ENCODE measurements around the gene HHLA2.
"Not testable (repeated sequence)": the region's sequence is repeated elsewhere in the genome, so short reads cannot be mapped to it uniquely, and the experiment has no call there.

Gene HHLA2

DNA sequence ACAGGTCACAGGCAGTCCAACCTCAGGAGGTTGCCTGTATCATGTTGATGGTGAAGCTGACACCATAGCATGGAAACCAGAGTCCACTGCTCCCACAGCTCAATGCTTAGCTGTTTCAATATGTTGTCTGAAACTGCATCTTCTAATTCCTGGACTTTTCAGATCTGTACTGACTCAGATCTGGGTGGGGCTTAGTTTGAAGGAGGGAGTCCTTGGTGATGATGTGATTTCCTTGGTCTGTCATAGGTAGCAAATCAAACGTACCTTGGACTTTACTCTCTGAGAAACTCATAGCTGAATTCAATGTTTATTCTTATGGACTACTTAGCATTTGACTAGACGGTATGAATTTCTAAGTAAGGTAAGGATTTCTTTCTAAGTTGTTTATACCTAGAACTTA lies at the start of gene HHLA2:
TSS of gene HHLA2 (plus strand) at position 310 of the 400 bp plus-strand sequence. CDS start 55,266 bp downstream, outside the sequence.
- intact Hi-C loops (cut with DNase I): no loop called here
- DNase-seq: no peak

GRCh38 chr3:108250626-108251025 lies 45.7 kb upstream of the HHLA2 start:
- no peak for DNase-seq
- intact Hi-C loops (cut with DNase I): no loop called here

GRCh38 chr3:108251265-108251664 lies 45.1 kb upstream of the HHLA2 start:
- no peak for DNase-seq
- intact Hi-C loops (cut with DNase I): no loop called here

- DNase-seq: no peak
- intact Hi-C loops (cut with DNase I): no loop called here
Measured at GRCh38 chr3:108251844-108252243, 44.5 kb upstream of the HHLA2 start.

GRCh38 chr3:108255131-108255530 lies 41.2 kb upstream of the HHLA2 start:
- intact Hi-C loops (cut with DNase I): no loop called here
- DNase-seq: no peak

- DNase-seq; intact Hi-C loops (cut with DNase I): not testable (repeated sequence)
Measured at GRCh38 chr3:108264534-108265298, 31.6 kb upstream of the HHLA2 start.

GRCh38 chr3:108268235-108268634 lies 28.1 kb upstream of the HHLA2 start:
- intact Hi-C loops (cut with DNase I); DNase-seq: not testable (repeated sequence)

DNA sequence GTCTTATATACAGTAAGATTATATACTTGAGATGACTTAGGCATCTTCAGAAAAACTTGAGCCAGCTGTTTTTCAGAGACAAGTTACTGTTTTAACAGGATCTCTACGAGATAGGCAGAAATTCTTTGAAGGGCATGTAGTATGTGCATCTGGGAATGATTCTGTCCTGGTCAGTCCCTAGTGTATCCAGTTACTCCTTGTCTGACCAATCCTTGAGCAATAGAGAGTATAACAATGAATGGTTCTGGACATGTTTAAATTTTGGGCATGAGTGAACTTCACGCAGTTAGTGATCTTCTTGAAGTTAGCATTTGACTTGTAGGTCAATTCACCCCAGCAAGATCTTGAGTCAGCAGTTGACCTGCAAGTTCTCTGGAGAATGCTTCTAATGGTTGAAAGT lies 24.7 kb upstream of the HHLA2 start:
- intact Hi-C loops (cut with DNase I): no loop called here
- DNase-seq: no peak

DNA sequence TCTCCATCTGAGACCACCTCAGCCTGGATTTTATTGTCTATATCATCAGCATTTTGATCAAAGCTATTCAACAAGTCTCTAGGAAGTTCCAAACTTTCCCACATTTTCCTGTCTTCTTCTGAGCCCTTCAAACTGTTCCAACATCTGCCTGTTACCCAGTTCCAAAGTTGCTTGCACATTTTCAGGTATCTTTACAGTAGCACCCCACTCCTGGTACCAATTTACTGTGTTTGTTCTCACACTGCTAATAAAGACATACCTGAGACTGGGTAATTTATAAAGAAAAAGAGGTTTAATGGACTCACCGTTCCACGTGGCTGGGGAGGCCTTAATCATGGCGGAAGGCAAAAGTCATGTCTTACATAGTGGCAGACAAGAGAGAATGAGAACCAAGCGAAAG lies 17.3 kb upstream of the HHLA2 start:
- intact Hi-C loops (cut with DNase I); DNase-seq: not testable (repeated sequence)

GRCh38 chr3:108280476-108280875 lies 15.9 kb upstream of the HHLA2 start:
- no peak for DNase-seq
- intact Hi-C loops (cut with DNase I): no loop called here

DNA sequence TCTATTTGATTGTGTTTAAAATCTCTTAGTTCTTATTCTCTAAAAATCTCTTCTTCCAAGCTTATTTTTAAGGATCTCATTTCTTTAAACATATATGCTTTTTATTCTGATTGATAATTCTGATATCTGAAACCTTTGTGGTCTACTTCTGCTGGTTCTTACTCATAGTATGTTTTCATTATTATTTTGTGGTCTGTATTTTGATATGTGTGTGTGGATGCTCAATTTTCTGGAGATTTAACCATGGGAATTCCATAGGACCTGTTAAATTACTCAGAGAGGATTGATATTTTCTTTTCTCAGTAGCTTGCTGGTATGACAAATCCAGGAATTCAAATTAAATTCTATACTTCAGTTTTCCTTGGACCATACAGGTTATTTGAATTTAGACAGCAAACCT lies 14.7 kb upstream of the HHLA2 start:
- intact Hi-C loops (cut with DNase I): no loop called here
- no peak for DNase-seq

DNA sequence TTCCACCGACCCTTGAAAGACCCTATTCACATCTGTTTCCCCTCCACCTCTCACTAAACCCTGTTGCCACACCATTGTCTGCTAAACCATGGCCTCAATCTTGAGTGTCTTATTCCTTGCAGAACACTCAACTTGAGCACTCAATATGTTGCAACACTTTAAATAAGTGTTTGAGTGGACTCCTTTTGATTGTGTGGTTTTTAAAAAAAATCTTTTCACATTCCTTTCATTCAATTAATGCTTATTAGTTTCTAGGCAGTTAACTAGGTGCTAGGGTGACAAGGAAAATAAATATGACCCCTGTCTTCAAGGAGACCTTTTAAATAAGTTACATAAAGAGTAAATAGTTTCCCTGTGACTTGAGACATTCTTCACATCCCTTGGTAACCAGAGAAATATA lies 13.3 kb upstream of the HHLA2 start:
- no peak for DNase-seq
- intact Hi-C loops (cut with DNase I): no loop called here

DNA sequence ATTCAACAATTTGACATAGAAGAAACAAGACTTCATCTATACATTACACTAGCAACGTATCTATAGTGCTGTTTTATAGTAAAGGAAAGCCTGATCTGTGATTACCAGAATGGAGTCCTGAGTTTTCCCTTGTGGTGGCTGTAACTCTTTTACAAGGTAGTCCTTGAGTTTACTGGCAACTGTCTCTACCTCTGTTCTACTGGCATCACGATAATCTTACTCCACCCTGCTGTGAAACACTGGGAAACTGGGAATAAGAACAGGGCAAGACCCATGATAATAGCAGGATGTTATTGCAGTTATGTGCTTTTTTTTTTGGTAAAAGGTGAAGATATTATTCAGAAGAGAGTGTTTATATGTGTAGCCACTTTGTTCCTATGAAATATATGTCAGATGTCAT lies 12.4 kb upstream of the HHLA2 start:
- DNase-seq: no peak
- intact Hi-C loops (cut with DNase I): no loop called here

- intact Hi-C loops (cut with DNase I): no loop called here
- DNase-seq: no peak
Measured at GRCh38 chr3:108285176-108285575, 11.2 kb upstream of the HHLA2 start.

DNA sequence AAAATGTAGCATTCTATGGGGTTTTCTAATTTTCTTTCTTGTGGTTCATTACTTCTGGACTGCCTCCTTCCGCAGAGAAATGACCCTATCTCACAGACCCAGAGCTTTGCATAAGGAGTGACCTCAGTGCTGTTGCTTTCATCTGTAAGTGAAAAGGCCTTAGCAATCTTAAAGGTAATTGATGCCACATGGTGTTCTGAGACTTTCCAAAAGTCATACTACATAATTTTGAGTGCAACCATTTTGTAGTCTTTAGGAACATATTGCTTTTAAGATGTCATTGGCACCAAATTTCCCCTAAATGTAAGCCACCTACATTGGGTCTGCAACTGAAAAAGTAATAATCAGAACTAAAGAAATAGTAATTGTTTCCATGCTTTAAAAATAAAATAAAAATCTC lies 9.2 kb upstream of the HHLA2 start:
- DNase-seq: no peak
- intact Hi-C loops (cut with DNase I): no loop called here

DNA sequence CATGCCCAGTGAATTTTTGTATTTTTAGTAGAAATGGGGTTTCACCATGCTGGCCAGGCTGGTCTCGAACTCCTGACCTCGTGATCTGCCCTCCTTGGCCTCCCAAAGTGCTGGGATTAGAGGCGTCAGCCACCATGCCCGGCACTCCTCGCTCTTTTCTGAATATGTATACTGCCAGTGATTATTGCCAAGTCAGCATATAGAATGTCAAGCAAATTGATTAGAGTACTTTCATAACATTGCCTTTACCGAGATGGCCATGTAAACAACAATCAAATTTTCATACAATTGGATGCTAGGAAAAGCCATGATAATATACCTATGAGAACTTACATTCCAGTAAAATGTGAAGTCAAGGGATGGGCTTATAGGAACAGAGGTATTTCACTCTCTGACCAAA lies 8.2 kb upstream of the HHLA2 start:
- intact Hi-C loops (cut with DNase I); DNase-seq: not testable (repeated sequence)

DNA sequence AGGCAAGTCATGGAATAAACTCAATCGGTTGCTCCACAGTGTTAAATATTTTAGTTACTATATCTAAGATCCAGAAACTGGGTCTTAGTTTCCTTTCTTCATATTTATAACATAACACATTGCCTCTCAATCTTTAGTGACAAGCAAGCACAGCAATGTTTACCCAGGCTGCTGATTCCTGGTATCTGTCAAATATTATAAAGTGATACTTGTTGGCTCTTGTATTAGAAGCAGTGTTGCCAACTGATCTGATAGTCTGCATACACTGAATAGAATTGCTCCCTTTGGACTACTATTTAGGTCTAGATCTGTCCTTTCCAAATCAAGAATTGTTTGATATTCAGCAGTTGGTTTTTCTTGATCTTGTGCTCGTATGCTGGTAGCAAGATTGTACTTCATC lies 7.2 kb upstream of the HHLA2 start:
- no peak for DNase-seq
- intact Hi-C loops (cut with DNase I): no loop called here

DNA sequence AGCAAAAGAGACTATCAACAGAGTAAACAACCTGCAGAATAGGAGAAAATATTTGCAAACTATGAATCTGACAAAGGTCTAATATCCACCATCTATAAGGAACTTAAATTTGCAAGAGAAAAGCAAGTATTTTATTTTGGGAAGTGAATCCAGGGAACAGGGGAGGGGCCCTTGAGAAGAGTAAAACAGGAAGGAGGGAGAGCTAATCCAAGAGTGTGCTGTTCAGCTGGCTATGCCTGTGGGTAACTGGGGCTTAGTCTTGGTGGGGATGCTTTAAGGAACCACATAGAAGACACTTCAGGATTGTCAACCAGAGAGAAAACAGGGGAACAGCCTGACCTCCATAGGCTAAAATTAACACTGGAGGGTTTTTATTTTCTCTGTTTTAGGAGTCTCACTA lies 3.9 kb upstream of the HHLA2 start:
- intact Hi-C loops (cut with DNase I): no loop called here

DNA sequence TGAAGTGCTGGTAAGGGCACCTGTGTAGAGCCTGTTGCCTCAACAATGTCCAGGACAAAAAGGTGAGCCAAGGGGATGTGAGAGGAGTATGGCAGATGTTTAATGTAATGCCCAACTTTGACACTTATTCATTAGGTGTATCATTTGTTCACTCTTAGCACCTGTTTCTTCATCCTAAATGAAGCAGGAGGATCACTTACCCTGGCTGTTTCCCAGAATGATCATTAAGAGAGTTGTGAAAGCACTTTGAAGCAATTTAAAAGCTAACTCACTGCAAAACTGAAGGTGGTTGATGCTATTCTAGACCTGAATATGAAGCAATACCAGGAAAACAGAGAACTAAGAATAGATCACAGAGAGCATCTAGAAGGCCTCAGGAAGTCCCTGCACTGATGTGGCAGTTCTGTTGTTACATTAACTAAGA lies 3.4 kb upstream of the HHLA2 start:
- DNase-seq: no peak
- intact Hi-C loops (cut with DNase I): no loop called here

More for the DNA sequence above, 3.9 kb upstream of the HHLA2 start:
- DNase-seq: no peak

GRCh38 chr3:108293858-108294257 lies 2.5 kb upstream of the HHLA2 start:
- intact Hi-C loops (cut with DNase I): no loop called here

GRCh38 chr3:108295421-108296175 lies 750 bp upstream of the HHLA2 start:
- no peak for DNase-seq
- intact Hi-C loops (cut with DNase I): no loop called here

More at GRCh38 chr3:108293858-108294257, 2.5 kb upstream of the HHLA2 start:
- DNase-seq: no peak

- no peak for DNase-seq
- intact Hi-C loops (cut with DNase I): no loop called here
Measured at GRCh38 chr3:108297647-108298046, 1.3 kb downstream of the HHLA2 start.

Data from posterior cingulate gyrus (tissue), 11 donors.